K562 (cell line): ENCODE data around the gene PCBP3.

Source experiments
- CTCF ChIP-seq, 3 experiments: IDR thresholded peaks in 2 of 3; conservative IDR thresholded peaks in 1 of 3; 2 replicates each; pipeline ENCODE4 v1.5.1; 2011 to 2012; ENCODE audit warnings: low read length in 3 of 3, mild to moderate bottlenecking in 3 of 3, control low read depth in 2 of 3, improper control_type of control experiment in 1 of 3, inconsistent platforms in 1 of 3, low read depth in 1 of 3, mixed read lengths in 1 of 3, moderate library complexity in 1 of 3; ENCODE audit not compliant: insufficient read depth in 2 of 3
- DPF2 ChIP-seq: fragments of 450-650 bp; IDR thresholded peaks from 2 replicates; pipeline ENCODE4 v1.6.1; 2016
- GATAD2A ChIP-seq: fragments of 450-650 bp; IDR thresholded peaks from 2 replicates; pipeline ENCODE4 v1.6.1; 2017
- MTA3 ChIP-seq: fragments of 450-650 bp; formaldehyde crosslinking; IDR thresholded peaks from 2 replicates; pipeline ENCODE4 v1.6.1; 2017; ENCODE audit warnings: mild to moderate bottlenecking, borderline replicate concordance
- NFRKB ChIP-seq: fragments of 450-650 bp; IDR thresholded peaks from 2 replicates; pipeline ENCODE4 v1.6.1; 2016; ENCODE audit warnings: low read depth
- NR2C2 ChIP-seq, 2 experiments: fragments of 200-800 bp in 1 of 2; sonication (Bioruptor generic) in 1 of 2; sonication (generic) in 1 of 2; formaldehyde crosslinking in 1 of 2; IDR thresholded peaks; 2 replicates each; pipeline versions ENCODE4 v1.6.1 to v1.8.0; 2016 to 2022; ENCODE audit warnings: mild to moderate bottlenecking in 1 of 2, missing compliant biosample characterization in 1 of 2, missing genetic modification characterization in 1 of 2, missing genetic modification reagents in 1 of 2
- SETDB1 ChIP-seq: IDR thresholded peaks from one replicate; pipeline ENCODE4 v1.6.1; 2012; ENCODE audit warnings: low read length, control low read depth, inconsistent platforms

- no peak for TF ChIP-seq GATAD2A
- TF ChIP-seq CTCF (IDR thresholded peaks at IDR 0.05 in 2 of 3, conservative IDR thresholded peaks at IDR 0.05 in 1 of 3; ENCODE audit: insufficient read depth in 2 of 3, low read depth in 1 of 3, low read length in 3 of 3), result no peak
- TF ChIP-seq DPF2, result no peak
- no peak for TF ChIP-seq NFRKB
- no peak for TF ChIP-seq MTA3
- no peak for TF ChIP-seq NR2C2 (CRISPR knock-in tag; IDR thresholded peaks at IDR 0.05)
- TF ChIP-seq NR2C2 (tag; IDR thresholded peaks at IDR 0.05), result no peak
- TF ChIP-seq SETDB1, result no peak
These were observed 287.3 kb downstream of the PCBP3 start for GRCh38 chr21:45930792-45931191.
